ENCODE results near the gene THADA.

DNA sequence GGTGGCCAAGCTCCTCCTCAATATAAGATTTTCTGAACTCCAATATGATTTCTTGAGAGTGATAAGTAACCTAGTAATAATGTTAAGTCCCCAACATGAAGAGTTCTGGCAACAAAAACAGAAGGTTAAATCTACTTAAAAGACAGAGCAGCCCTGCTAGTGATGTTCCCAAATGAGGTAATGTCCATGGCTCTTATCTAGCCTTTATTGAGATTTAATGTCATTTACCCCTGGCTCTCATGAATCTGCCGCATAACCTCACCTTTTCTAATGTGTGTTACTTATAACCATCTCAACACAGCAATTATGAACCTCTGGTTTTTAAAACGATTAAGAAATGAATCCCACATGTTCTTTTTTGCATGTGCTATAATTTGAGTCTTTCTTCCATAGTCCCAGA, 201.9 kb downstream of the THADA start:
- TF ChIP-seq, protein P1, sequence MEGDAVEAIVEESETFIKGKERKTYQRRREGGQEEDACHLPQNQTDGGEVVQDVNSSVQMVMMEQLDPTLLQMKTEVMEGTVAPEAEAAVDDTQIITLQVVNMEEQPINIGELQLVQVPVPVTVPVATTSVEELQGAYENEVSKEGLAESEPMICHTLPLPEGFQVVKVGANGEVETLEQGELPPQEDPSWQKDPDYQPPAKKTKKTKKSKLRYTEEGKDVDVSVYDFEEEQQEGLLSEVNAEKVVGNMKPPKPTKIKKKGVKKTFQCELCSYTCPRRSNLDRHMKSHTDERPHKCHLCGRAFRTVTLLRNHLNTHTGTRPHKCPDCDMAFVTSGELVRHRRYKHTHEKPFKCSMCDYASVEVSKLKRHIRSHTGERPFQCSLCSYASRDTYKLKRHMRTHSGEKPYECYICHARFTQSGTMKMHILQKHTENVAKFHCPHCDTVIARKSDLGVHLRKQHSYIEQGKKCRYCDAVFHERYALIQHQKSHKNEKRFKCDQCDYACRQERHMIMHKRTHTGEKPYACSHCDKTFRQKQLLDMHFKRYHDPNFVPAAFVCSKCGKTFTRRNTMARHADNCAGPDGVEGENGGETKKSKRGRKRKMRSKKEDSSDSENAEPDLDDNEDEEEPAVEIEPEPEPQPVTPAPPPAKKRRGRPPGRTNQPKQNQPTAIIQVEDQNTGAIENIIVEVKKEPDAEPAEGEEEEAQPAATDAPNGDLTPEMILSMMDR (IDR thresholded peaks at IDR 0.05; ENCODE audit: borderline replicate concordance, extremely low read depth, low read length, poor library complexity, severe bottlenecking), result no peak
- TF ChIP-seq EZH2 (IDR thresholded peaks at IDR 0.05; ENCODE audit: borderline replicate concordance, low read depth, low read length, severe bottlenecking), result no peak
